GM19099 (cell line): ENCODE data around the gene SLC17A7.

ENCODE experiments used
- POLR2A ChIP-seq: IDR thresholded peaks from 3 replicates; pipeline ENCODE4 v1.6.1; 2011; ENCODE audit warnings: low read depth; ENCODE audit not compliant: insufficient read length; ENCODE audit errors: extremely low read depth

SLC17A7 gene

GRCh38 chr19:49425922-49426592, 15.3 kb downstream of the SLC17A7 start:
- TF ChIP-seq POLR2A = no peak

GRCh38 chr19:49425178-49425577, 16.1 kb downstream of the SLC17A7 start, which contains the start of gene GFY:
GFY (plus strand) TSS chr19:49425388; CDS start chr19:49426431, 1,043 bp downstream.
- TF ChIP-seq POLR2A = no peak

GRCh38 chr19:49423985-49424303, 17.4 kb downstream of the SLC17A7 start:
- TF ChIP-seq POLR2A = no peak

- TF ChIP-seq POLR2A = no peak
Observed at GRCh38 chr19:49423071-49423984, 18.0 kb downstream of the SLC17A7 start, which contains the start of gene PTH2. PTH2 (minus strand) TSS chr19:49423441; CDS start chr19:49423339, 102 bp downstream.

- no peak for TF ChIP-seq POLR2A
Observed at GRCh38 chr19:49422407-49423070, 18.8 kb downstream of the SLC17A7 start.

GRCh38 chr19:49421878-49422202, 19.5 kb downstream of the SLC17A7 start:
- TF ChIP-seq POLR2A = no peak

GRCh38 chr19:49421039-49421877, 20.1 kb downstream of the SLC17A7 start:
- TF ChIP-seq POLR2A = no peak

- TF ChIP-seq POLR2A = no peak
Observed at GRCh38 chr19:49420227-49420626, 21.1 kb downstream of the SLC17A7 start.

- TF ChIP-seq POLR2A = no peak
Observed at GRCh38 chr19:49419173-49419572, 22.2 kb downstream of the SLC17A7 start.

GRCh38 chr19:49418511-49418910, 22.8 kb downstream of the SLC17A7 start:
- TF ChIP-seq POLR2A = no peak

GRCh38 chr19:49417088-49417487, 24.2 kb downstream of the SLC17A7 start:
- no peak for TF ChIP-seq POLR2A

- TF ChIP-seq POLR2A = no peak
Observed at GRCh38 chr19:49415810-49416200, 25.5 kb downstream of the SLC17A7 start.

- TF ChIP-seq POLR2A = no peak
Observed at GRCh38 chr19:49415102-49415809, 26.1 kb downstream of the SLC17A7 start.

GRCh38 chr19:49414256-49414655, 27.1 kb downstream of the SLC17A7 start:
- no peak for TF ChIP-seq POLR2A
